Measurements from ENCODE around the gene SPI1.

SPI1 gene

GRCh38 chr11:47360341-47360740, 18.0 kb downstream of the SPI1 start:
- FAIRE-seq (no peak), DNase-seq (ENCODE audit: insufficient read length, low spot score) (no peak)

GRCh38 chr11:47359586-47359985, 18.8 kb downstream of the SPI1 start:
- DNase-seq (ENCODE audit: insufficient read length, low spot score) = no peak
- FAIRE-seq = no peak

- FAIRE-seq (no peak), DNase-seq (ENCODE audit: insufficient read length, low spot score) (no peak)
These were observed 19.2 kb downstream of the SPI1 start for GRCh38 chr11:47359162-47359561.

- FAIRE-seq (no peak), DNase-seq (ENCODE audit: insufficient read length, low spot score) (no peak)
These were observed 19.7 kb downstream of the SPI1 start for GRCh38 chr11:47358731-47359051.

- FAIRE-seq (peak; percentile 85), DNase-seq (ENCODE audit: insufficient read length, low spot score) (no peak)
These were observed 20.2 kb downstream of the SPI1 start for GRCh38 chr11:47357985-47358730.

GRCh38 chr11:47356998-47357329, 21.4 kb downstream of the SPI1 start:
- no peak for DNase-seq (ENCODE audit: insufficient read length, low spot score)
- FAIRE-seq = no peak

- no peak for FAIRE-seq
- DNase-seq (ENCODE audit: insufficient read length, low spot score) = no peak
These were observed 22.0 kb downstream of the SPI1 start for GRCh38 chr11:47356129-47356997.

- peak; percentile 89 for DNase-seq (ENCODE audit: insufficient read length, low spot score)
- FAIRE-seq = peak; percentile 99
These were observed 22.8 kb downstream of the SPI1 start for GRCh38 chr11:47355283-47356128.

- no peak for FAIRE-seq
- no peak for DNase-seq (ENCODE audit: insufficient read length, low spot score)
These were observed 23.4 kb downstream of the SPI1 start for GRCh38 chr11:47354913-47355282.

- no peak for DNase-seq (ENCODE audit: insufficient read length, low spot score)
- peak; percentile 33 for FAIRE-seq
These were observed 24.2 kb downstream of the SPI1 start for GRCh38 chr11:47353978-47354774.

GRCh38 chr11:47352556-47352955, 25.8 kb downstream of the SPI1 start, which contains the start of gene MYBPC3:
Gene MYBPC3, minus strand, starts transcription at chr11:47352702. Its CDS starts 55 bp downstream, at chr11:47352647.
- no peak for DNase-seq (ENCODE audit: insufficient read length, low spot score)
- FAIRE-seq = no peak

GRCh38 chr11:47351156-47352126, 26.9 kb downstream of the SPI1 start:
- FAIRE-seq (no peak), DNase-seq (ENCODE audit: insufficient read length, low spot score) (no peak)

- DNase-seq (ENCODE audit: insufficient read length, low spot score) (no peak), FAIRE-seq (no peak)
These were observed 28.0 kb downstream of the SPI1 start for GRCh38 chr11:47350315-47350714.

- FAIRE-seq (peak; percentile 20), DNase-seq (ENCODE audit: insufficient read length, low spot score) (no peak)
These were observed 28.7 kb downstream of the SPI1 start for GRCh38 chr11:47349521-47350095.

- DNase-seq (ENCODE audit: insufficient read length, low spot score) (peak; percentile 53), FAIRE-seq (no peak)
These were observed 29.5 kb downstream of the SPI1 start for GRCh38 chr11:47348859-47349258.

- DNase-seq (ENCODE audit: insufficient read length, low spot score) = no peak
- FAIRE-seq = no peak
These were observed 30.1 kb downstream of the SPI1 start for GRCh38 chr11:47348131-47348802.

- FAIRE-seq (no peak), DNase-seq (ENCODE audit: insufficient read length, low spot score) (no peak)
These were observed 31.2 kb downstream of the SPI1 start for GRCh38 chr11:47347137-47347536.

- DNase-seq (ENCODE audit: insufficient read length, low spot score) (no peak), FAIRE-seq (peak; percentile 23)
These were observed 32.3 kb downstream of the SPI1 start for GRCh38 chr11:47345890-47346563.

Measured in HTR-8/SVneo (cell line).